GM12865 (cell line): Measurements from ENCODE around the gene HSPA1L.
A peak's percentile ranks its signal among the peaks of the same experiment; 100 is the strongest.

Source experiments
- DNase-seq: peaks from one replicate; pipeline ENCODE4 v3.0.0; 2010; ENCODE audit warnings: low read depth
- H3K4me3 ChIP-seq: 2 replicates; pipeline ENCODE4 v1.5.1; 2011; ENCODE audit warnings: mild to moderate bottlenecking, low read depth, low read length, control low read depth
- CTCF ChIP-seq: IDR thresholded peaks from 2 replicates; pipeline ENCODE4 v1.5.1; 2011; ENCODE audit warnings: low read length, control low read depth, low read depth, inconsistent platforms; ENCODE audit not compliant: insufficient read depth; ENCODE audit errors: missing control alignments

Gene HSPA1L

GRCh38 chr6:31792090-31792374 lies 23.1 kb downstream of the HSPA1L start:
- TF ChIP-seq CTCF = no peak
- no peak overlapping the region for H3K4me3 ChIP-seq

DNA sequence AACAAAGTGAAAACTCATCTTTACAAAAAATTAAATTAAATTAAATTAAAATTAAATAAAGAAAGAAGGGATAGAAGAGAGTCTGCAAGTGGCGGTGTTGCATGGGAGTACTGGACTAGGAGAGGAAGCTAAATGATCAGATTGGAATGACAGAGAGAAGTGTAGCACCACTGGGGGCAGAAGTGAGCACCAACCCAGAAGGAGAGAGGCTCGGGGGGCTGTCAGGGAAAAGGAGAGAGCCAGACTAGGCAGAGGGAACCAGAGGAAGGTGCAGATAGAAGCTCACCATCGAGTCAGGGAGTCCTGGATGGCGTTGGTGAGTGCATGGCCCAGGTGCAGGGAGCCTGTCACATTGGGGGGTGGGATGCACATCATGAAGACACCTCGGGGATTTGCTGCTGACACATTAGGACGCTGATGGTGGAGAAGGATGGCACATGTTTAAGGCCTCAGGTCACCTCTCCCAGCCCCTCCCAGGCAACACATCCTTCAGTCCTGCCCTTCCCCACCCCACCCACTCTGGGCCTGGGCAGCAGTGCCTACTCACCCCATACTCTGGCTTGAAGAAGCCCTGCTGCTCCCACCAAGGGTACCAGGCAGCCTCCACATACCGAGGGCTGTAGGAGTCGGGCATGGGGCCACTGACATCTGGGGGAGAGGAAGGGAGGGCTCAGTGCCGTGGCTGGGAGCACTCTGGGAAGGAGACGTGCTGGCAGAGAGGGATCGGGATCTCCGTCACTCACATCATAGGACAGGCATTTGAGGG lies 23.6 kb downstream of the HSPA1L start:
- H3K4me3 ChIP-seq = no peak overlapping the region
- TF ChIP-seq CTCF = peak; percentile 66
- DNase-seq = peak; percentile 42

More at GRCh38 chr6:31792090-31792374, 23.1 kb downstream of the HSPA1L start:
- no peak for DNase-seq

GRCh38 chr6:31785475-31785874 lies 29.6 kb downstream of the HSPA1L start:
- DNase-seq = no peak
- no peak for TF ChIP-seq CTCF
- H3K4me3 ChIP-seq = no peak overlapping the region

GRCh38 chr6:31784098-31784925 lies 30.8 kb downstream of the HSPA1L start:
- no peak overlapping the region for H3K4me3 ChIP-seq
- DNase-seq = no peak
- TF ChIP-seq CTCF = no peak

DNA sequence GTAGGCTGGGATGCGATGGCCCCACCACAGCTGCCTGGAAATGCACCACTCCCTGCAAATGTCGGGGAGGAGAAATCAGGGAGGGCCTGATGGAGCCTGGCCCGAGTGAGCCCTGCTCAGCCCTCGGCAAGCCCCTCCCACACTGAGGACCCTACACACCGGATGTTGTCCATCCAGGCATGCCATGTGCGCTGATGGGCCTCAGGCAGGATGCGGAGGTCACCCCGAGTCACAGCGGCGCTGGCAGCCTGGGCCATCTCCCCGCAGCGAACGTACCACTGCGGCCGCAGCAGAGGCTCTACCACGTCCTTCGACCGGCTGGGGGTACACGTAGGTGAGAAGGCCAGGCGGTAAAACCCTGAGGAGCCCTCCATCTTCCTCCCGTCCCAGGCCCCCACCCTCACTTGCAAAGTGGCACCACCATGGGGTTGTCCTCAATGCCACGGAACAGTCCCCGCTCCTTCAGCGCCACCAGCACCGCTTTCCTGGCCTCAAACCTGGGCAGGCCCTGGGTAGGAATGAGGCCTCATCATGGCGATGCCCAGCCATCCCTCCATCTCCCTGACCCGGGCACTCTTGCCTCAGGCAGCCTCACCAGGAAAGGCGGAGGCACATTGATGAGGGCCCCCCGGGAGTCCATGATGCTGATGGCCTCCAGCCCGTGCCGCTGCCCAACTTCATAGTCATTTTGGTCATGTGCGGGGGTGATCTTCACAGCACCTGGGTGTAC lies 32.8 kb downstream of the HSPA1L start:
- DNase-seq = no peak
- H3K4me3 ChIP-seq = no peak overlapping the region
- no peak for TF ChIP-seq CTCF

GRCh38 chr6:31781244-31782125 lies 33.6 kb downstream of the HSPA1L start:
- TF ChIP-seq CTCF = no peak
- no peak overlapping the region for H3K4me3 ChIP-seq
- DNase-seq = no peak
